Mammary epithelial cell (primary cell): Measurements from ENCODE around the gene SGTB.

Experiments
- CTCF ChIP-seq, 2 donors: IDR thresholded peaks in 1 of 2; conservative IDR thresholded peaks in 1 of 2; 2 replicates each; pipeline ENCODE4 v1.5.1; 2011 to 2012; ENCODE audit warnings: inconsistent platforms in 2 of 2, low read length in 2 of 2, mild to moderate bottlenecking in 2 of 2, control low read depth in 1 of 2, low read depth in 1 of 2; ENCODE audit not compliant: insufficient read depth in 1 of 2; ENCODE audit errors: extremely low read depth in 1 of 2
- EZH2 ChIP-seq: IDR thresholded peaks from 2 replicates; pipeline ENCODE4 v1.6.1; 2012; ENCODE audit warnings: low read length, inconsistent platforms, borderline replicate concordance

DNA sequence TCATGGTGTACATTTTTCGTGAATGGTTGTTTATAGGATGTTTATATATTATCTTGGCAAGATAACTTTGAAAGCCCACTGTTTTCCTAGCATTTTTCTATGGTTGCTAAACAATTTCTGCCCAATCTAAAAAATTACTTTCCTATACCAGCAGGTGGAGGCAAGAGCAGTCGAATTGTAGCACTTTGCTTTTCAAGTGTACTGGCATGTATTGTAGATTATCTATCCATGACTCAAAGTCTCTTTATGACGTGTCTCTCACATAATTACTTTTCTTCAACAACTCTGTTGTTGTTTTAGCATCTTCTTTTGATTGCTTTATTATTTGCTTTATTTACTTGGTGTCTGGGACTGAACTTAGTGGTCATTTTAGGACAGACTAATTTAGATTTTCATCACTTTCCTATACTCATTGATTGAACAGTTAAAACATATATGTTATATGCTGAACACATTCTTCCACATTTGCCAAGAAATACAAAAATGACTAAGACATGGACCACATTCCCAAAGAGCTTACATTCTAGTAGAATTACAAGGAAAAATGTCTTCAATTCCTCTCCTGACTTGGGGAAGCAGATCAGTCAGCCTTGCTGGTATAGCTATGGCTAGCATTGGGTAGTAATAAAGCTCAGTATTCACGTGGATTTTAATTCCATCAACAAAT lies 20.8 kb upstream of the SGTB start:
- TF ChIP-seq CTCF (conservative IDR thresholded peaks at IDR 0.05 in 1 of 2, IDR thresholded peaks at IDR 0.05 in 1 of 2; ENCODE audit: extremely low read depth in 1 of 2, insufficient read depth in 1 of 2, low read depth in 1 of 2, low read length in 2 of 2) (peak; percentile 75 to 82), EZH2 (no peak)
